KMS-11 (cell line): ENCODE measurements around the gene TMEM243.

Experiments
- H2AFZ ChIP-seq: fragments of 200-600 bp; sonication (generic); 2 replicates; pipeline ENCODE4 v1.6.1; 2016; ENCODE audit warnings: antibody characterized with exemption, mixed run types, low read depth
- H3K27ac ChIP-seq: fragments of 200-600 bp; sonication (generic); 2 replicates; pipeline ENCODE4 v1.6.1; 2016; ENCODE audit warnings: mild to moderate bottlenecking, mixed run types
- H3K27me3 ChIP-seq: fragments of 200-600 bp; sonication (generic); 2 replicates; pipeline ENCODE4 v1.6.1; 2017; ENCODE audit warnings: mild to moderate bottlenecking, low read depth, mixed run types, moderate library complexity; ENCODE audit not compliant: insufficient read depth
- H3K36me3 ChIP-seq: fragments of 200-600 bp; sonication (generic); 2 replicates; pipeline ENCODE4 v1.6.1; 2017; ENCODE audit warnings: mild to moderate bottlenecking, mixed run types; ENCODE audit not compliant: insufficient read depth
- H3K4me1 ChIP-seq: fragments of 200-600 bp; sonication (generic); 2 replicates; pipeline ENCODE4 v1.6.1; 2016; ENCODE audit warnings: mild to moderate bottlenecking, low read depth, mixed run types; ENCODE audit not compliant: poor library complexity, severe bottlenecking
- H3K4me2 ChIP-seq: fragments of 200-600 bp; sonication (generic); 2 replicates; pipeline ENCODE4 v1.7.0; 2016; ENCODE audit warnings: mild to moderate bottlenecking, mixed run types
- H3K4me3 ChIP-seq: fragments of 200-600 bp; sonication (generic); IDR thresholded peaks from 2 replicates; pipeline ENCODE4 v1.6.1; 2017; ENCODE audit warnings: low read depth, low read length, mixed read lengths; ENCODE audit not compliant: insufficient read depth
- H3K79me2 ChIP-seq: fragments of 200-600 bp; sonication (generic); 2 replicates; pipeline ENCODE4 v1.6.1; 2016; ENCODE audit warnings: low read depth, mixed run types; ENCODE audit not compliant: insufficient read depth
- H3K9ac ChIP-seq: fragments of 200-600 bp; sonication (generic); 2 replicates; pipeline ENCODE4 v1.6.1; 2016; ENCODE audit warnings: mild to moderate bottlenecking, mixed run types
- H4K20me1 ChIP-seq: fragments of 200-600 bp; sonication (generic); 2 replicates; pipeline ENCODE4 v1.6.1; 2016; ENCODE audit warnings: mild to moderate bottlenecking, mixed run types; ENCODE audit not compliant: insufficient read depth
- CTCF ChIP-seq: fragments of 200-600 bp; sonication (generic); conservative IDR thresholded peaks from 2 replicates; pipeline ENCODE4 v1.6.1; 2017; ENCODE audit warnings: low read depth, mild to moderate bottlenecking, antibody characterized with exemption, low read length, moderate library complexity, mixed read lengths

Gene TMEM243

GRCh38 chr7:87213811-87214210, 5.7 kb downstream of the TMEM243 start:
- Histone ChIP-seq H3K9ac (no peak overlapping the region), H3K4me2 (no peak overlapping the region), H2AFZ (no peak overlapping the region), H3K27me3 (no peaks in the 10 kb centered on the region), H3K27ac (no peak overlapping the region), H3K4me1 (peaks cover 28% of the 10 kb centered on the region), H3K36me3 (no peaks in the 10 kb centered on the region), H4K20me1 (no peaks in the 10 kb centered on the region), H3K4me3 (no peak overlapping the region), H3K79me2 (peaks cover 68% of the 10 kb centered on the region; the same call in 1 of the 2 replicates)
- no peak for TF ChIP-seq CTCF

GRCh38 chr7:87213252-87213651, 6.3 kb downstream of the TMEM243 start:
- H4K20me1 ChIP-seq, result no peaks in the 10 kb centered on the region
- H3K4me2 ChIP-seq, result no peak overlapping the region
- peaks cover 22% of the 10 kb centered on the region for H3K4me1 ChIP-seq
- TF ChIP-seq CTCF, result no peak
- no peaks in the 10 kb centered on the region for H3K36me3 ChIP-seq
- no peak overlapping the region for H3K27ac ChIP-seq
- H3K4me3 ChIP-seq, result no peak overlapping the region
- H3K9ac ChIP-seq, result no peak overlapping the region
- peaks cover 62% of the 10 kb centered on the region; the same call in 1 of the 2 replicates for H3K79me2 ChIP-seq
- H2AFZ ChIP-seq, result no peak overlapping the region
- H3K27me3 ChIP-seq, result no peaks in the 10 kb centered on the region

GRCh38 chr7:87212498-87212897, 7.0 kb downstream of the TMEM243 start:
- Histone ChIP-seq H3K4me2 (no peak overlapping the region), H4K20me1 (no peaks in the 10 kb centered on the region), H3K4me1 (peaks cover 15% of the 10 kb centered on the region), H3K27ac (no peak overlapping the region), H2AFZ (no peak overlapping the region), H3K4me3 (no peak overlapping the region), H3K9ac (no peak overlapping the region), H3K36me3 (no peaks in the 10 kb centered on the region), H3K79me2 (peaks cover 54% of the 10 kb centered on the region; the same call in 1 of the 2 replicates), H3K27me3 (no peaks in the 10 kb centered on the region)
- no peak for TF ChIP-seq CTCF

GRCh38 chr7:87210506-87210905, 9.0 kb downstream of the TMEM243 start:
- Histone ChIP-seq H2AFZ (no peak overlapping the region), H3K4me3 (no peak overlapping the region), H3K4me2 (no peak overlapping the region), H3K4me1 (peaks cover 12% of the 10 kb centered on the region), H3K27me3 (no peaks in the 10 kb centered on the region), H3K79me2 (peaks cover 62% of the 10 kb centered on the region; the same call in 1 of the 2 replicates), H4K20me1 (no peaks in the 10 kb centered on the region), H3K36me3 (0 out of 2 replicates have a peak, but pooled peaks cover 4% of the 10 kb centered on the region), H3K27ac (no peak overlapping the region), H3K9ac (no peak overlapping the region)
- TF ChIP-seq CTCF, result no peak
